GM23338 (cell line): ENCODE data around the gene PARP1. TPM values are rescaled to one million over a fixed set of nuclear protein-coding genes. Genes with fewer than 3 reads are reported as not detected.

Experiments used
- ATAC-seq: fragments of 200-7000 bp; cut with Tn5 transposase; 3 replicates; pipeline ENCODE4 v1.9.1; 2020
- DNase-seq: peaks from one replicate; pipeline ENCODE4 v3.0.0-alpha.2; 2015; ENCODE audit warnings: low spot score
- H2AFZ ChIP-seq: fragments of 200-600 bp; sonication (generic); 2 replicates; pipeline ENCODE4 v1.8.0; 2016; ENCODE audit warnings: antibody characterized with exemption, mild to moderate bottlenecking, moderate library complexity
- H3F3A ChIP-seq: fragments of 200-600 bp; sonication (generic); replicated peaks from 2 replicates; pipeline ENCODE4 v1.8.0; 2017; ENCODE audit warnings: antibody characterized with exemption, mixed run types, low read depth
- H3K27ac ChIP-seq: fragments of 200-600 bp; sonication (generic); 2 replicates; pipeline ENCODE4 v1.6.1; 2016; ENCODE audit warnings: low read depth
- H3K27me3 ChIP-seq: fragments of 200-600 bp; sonication (generic); 2 replicates; pipeline ENCODE4 v1.8.0; 2016; ENCODE audit warnings: mild to moderate bottlenecking, mixed run types, moderate library complexity; ENCODE audit not compliant: insufficient read depth
- H3K36me3 ChIP-seq: fragments of 200-600 bp; sonication (generic); 2 replicates; pipeline ENCODE4 v1.8.0; 2016; ENCODE audit warnings: mild to moderate bottlenecking; ENCODE audit not compliant: insufficient read depth
- H3K4me1 ChIP-seq: fragments of 200-600 bp; sonication (generic); 2 replicates; pipeline ENCODE4 v1.8.0; 2016; ENCODE audit warnings: mild to moderate bottlenecking, moderate library complexity; ENCODE audit not compliant: insufficient read depth
- H3K4me2 ChIP-seq: fragments of 200-600 bp; sonication (generic); 2 replicates; pipeline ENCODE4 v1.7.1; 2017; ENCODE audit warnings: mixed run types
- H3K4me3 ChIP-seq: fragments of 200-600 bp; sonication (generic); 2 replicates; pipeline ENCODE4 v1.6.1; 2016; ENCODE audit warnings: mixed run types
- H3K79me2 ChIP-seq: fragments of 200-600 bp; sonication (generic); replicated peaks from 2 replicates; pipeline ENCODE4 v1.8.0; 2017; ENCODE audit warnings: mild to moderate bottlenecking; ENCODE audit not compliant: insufficient read depth
- H3K9me2 ChIP-seq: fragments of 200-600 bp; sonication (generic); 2 replicates; pipeline ENCODE4 v1.8.0; 2017; ENCODE audit not compliant: insufficient read depth
- H4K20me1 ChIP-seq: fragments of 200-600 bp; sonication (generic); replicated peaks from 2 replicates; pipeline ENCODE4 v1.8.0; 2017; ENCODE audit warnings: mild to moderate bottlenecking; ENCODE audit not compliant: insufficient read depth
- H3K27ac Mint-ChIP-seq: 2 replicates; pipeline ENCODE4 v1.8.0; 2020; ENCODE audit warnings: inconsistent platforms, mild to moderate bottlenecking, moderate library complexity, mixed read lengths
- H3K27me3 Mint-ChIP-seq: 3 replicates; pipeline ENCODE4 v1.8.0; 2022; ENCODE audit warnings: low read depth, mild to moderate bottlenecking, moderate library complexity, mixed read lengths, inconsistent platforms; ENCODE audit not compliant: insufficient read depth, poor library complexity
- H3K36me3 Mint-ChIP-seq: 3 replicates; pipeline ENCODE4 v1.8.0; 2021; ENCODE audit warnings: low read depth, mild to moderate bottlenecking, inconsistent platforms, moderate library complexity, mixed read lengths
- H3K4me1 Mint-ChIP-seq: 3 replicates; pipeline ENCODE4 v1.8.0; 2020; ENCODE audit warnings: mild to moderate bottlenecking, inconsistent platforms, mixed read lengths
- H3K4me3 Mint-ChIP-seq: 3 replicates; pipeline ENCODE4 v1.8.0; 2021; ENCODE audit warnings: moderate library complexity, mild to moderate bottlenecking, inconsistent platforms, mixed read lengths
- H3K9me3 Mint-ChIP-seq: 3 replicates; pipeline ENCODE4 v1.8.0; 2020; ENCODE audit warnings: moderate library complexity, mild to moderate bottlenecking, inconsistent platforms, mixed read lengths
- CREB1 ChIP-seq: fragments of 250-450 bp; sonication (Bioruptor Pico); IDR thresholded peaks from 2 replicates; pipeline ENCODE4 v1.5.0; 2020; ENCODE audit warnings: low read depth, mild to moderate bottlenecking, moderate library complexity
- polyA plus RNA-seq: library from polyadenylated mRNA; unstranded; fragments of >200 nt; fragmentation: Nextera tagmentation; extraction: Ambion mirVana; gene quantifications from 2 replicates; pipeline ENCODE4 v1.2.1, GENCODE V29; 2016
- total RNA-seq: library from RNA; depleted of rRNA; stranded (reverse); fragments of >200 nt; shearing (Covaris generic); gene quantifications from 2 replicates; pipeline ENCODE4 v1.2.3, GENCODE V29; 2014; rRNA removed
- TF ChIP-seq, protein P1 (sequence below): IDR thresholded peaks from one replicate; pipeline ENCODE4 v1.6.1; 2018; ENCODE audit warnings: antibody characterized with exemption; ENCODE audit not compliant: unreplicated experiment

The PARP1 gene
- total and polyA plus RNA-seq, 2 experiments from 2014 or later = 877 to 1,082 TPM

DNA sequence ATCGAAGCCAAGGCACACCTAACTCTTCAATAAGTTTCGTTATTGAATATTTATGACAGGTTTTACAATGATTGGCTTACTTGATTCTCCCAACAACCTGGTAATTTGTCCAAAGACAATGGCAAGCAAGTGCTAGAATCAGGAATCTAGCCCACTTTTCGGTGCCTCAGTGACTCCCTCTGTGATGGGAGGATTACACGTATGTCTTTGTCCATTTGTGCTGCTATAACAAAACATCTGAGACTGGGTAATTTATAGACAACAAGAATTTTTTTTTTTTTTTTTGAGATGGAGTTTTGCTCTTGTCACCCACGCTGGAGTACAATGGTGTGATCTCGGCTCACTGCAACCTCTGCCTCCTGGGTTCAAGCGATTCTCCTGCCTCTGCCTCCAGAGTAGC lies 96.5 kb downstream of the PARP1 start:
- H3K27ac Mint-ChIP-seq = no peak overlapping the region
- no peak overlapping the region for H2AFZ ChIP-seq
- H3K79me2 ChIP-seq = peaks cover 22% of the 10 kb centered on the region
- no peaks in the 10 kb centered on the region for H4K20me1 ChIP-seq
- no peak overlapping the region for H3K4me3 Mint-ChIP-seq
- H3K27me3 ChIP-seq = peaks cover 19% of the 10 kb centered on the region
- no peaks in the 10 kb centered on the region for H3K36me3 ChIP-seq
- H3F3A ChIP-seq = no peaks in the 10 kb centered on the region
- H3K27ac ChIP-seq = no peak overlapping the region
- no peak for ATAC-seq
- DNase-seq = no peak
- 0 out of 2 replicates have a peak, but pooled peaks cover 3% of the 10 kb centered on the region for H3K9me2 ChIP-seq
- no peak overlapping the region for H3K4me3 ChIP-seq
- peaks cover 17% of the 10 kb centered on the region for H3K4me1 Mint-ChIP-seq
- no peaks in the 10 kb centered on the region for H3K9me3 Mint-ChIP-seq
- peaks cover 15% of the 10 kb centered on the region for H3K4me1 ChIP-seq
- H3K4me2 ChIP-seq = no peak overlapping the region
- no peaks in the 10 kb centered on the region; the same call in 2 of the 3 replicates for H3K36me3 Mint-ChIP-seq
- TF ChIP-seq, protein P1, sequence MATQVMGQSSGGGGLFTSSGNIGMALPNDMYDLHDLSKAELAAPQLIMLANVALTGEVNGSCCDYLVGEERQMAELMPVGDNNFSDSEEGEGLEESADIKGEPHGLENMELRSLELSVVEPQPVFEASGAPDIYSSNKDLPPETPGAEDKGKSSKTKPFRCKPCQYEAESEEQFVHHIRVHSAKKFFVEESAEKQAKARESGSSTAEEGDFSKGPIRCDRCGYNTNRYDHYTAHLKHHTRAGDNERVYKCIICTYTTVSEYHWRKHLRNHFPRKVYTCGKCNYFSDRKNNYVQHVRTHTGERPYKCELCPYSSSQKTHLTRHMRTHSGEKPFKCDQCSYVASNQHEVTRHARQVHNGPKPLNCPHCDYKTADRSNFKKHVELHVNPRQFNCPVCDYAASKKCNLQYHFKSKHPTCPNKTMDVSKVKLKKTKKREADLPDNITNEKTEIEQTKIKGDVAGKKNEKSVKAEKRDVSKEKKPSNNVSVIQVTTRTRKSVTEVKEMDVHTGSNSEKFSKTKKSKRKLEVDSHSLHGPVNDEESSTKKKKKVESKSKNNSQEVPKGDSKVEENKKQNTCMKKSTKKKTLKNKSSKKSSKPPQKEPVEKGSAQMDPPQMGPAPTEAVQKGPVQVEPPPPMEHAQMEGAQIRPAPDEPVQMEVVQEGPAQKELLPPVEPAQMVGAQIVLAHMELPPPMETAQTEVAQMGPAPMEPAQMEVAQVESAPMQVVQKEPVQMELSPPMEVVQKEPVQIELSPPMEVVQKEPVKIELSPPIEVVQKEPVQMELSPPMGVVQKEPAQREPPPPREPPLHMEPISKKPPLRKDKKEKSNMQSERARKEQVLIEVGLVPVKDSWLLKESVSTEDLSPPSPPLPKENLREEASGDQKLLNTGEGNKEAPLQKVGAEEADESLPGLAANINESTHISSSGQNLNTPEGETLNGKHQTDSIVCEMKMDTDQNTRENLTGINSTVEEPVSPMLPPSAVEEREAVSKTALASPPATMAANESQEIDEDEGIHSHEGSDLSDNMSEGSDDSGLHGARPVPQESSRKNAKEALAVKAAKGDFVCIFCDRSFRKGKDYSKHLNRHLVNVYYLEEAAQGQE = no peak
- TF ChIP-seq CREB1 = no peak
- peaks cover 13% of the 10 kb centered on the region for H3K27me3 Mint-ChIP-seq

Other genes with a start within 250 kb of the PARP1 start
- 36.2 and 37.2 TPM in 2 replicates for gene ACBD3, start 221.4 kb downstream of the PARP1 start, total RNA-seq
- 17.1 and 17.9 TPM in 2 replicates for gene ACBD3, start 221.4 kb downstream of the PARP1 start, polyA plus RNA-seq
- gene MIXL1, start 184.4 kb downstream of the PARP1 start, total RNA-seq = 0.97 and 2.6 TPM in 2 replicates
- gene MIXL1, start 184.4 kb downstream of the PARP1 start, polyA plus RNA-seq = 0.66 and 1.0 TPM in 2 replicates
- gene LIN9, start 98.9 kb downstream of the PARP1 start, total RNA-seq = 16.9 and 17.5 TPM in 2 replicates
- 11.8 and 12.4 TPM in 2 replicates for gene LIN9, start 98.9 kb downstream of the PARP1 start, polyA plus RNA-seq
- gene STUM, start 140.7 kb upstream of the PARP1 start, total RNA-seq = 0.74 and 1.3 TPM in 2 replicates
- gene STUM, start 140.7 kb upstream of the PARP1 start, polyA plus RNA-seq = 0.23 and 0.40 TPM in 2 replicates